ENCODE measurements around the gene ULK1.

Gene ULK1

GRCh38 chr12:131908092-131909080, 14.0 kb downstream of the ULK1 start:
- DNase-seq (ENCODE audit: low spot score) = no peak

- no peak for DNase-seq (ENCODE audit: low spot score)
Observed at GRCh38 chr12:131909081-131909751, 14.8 kb downstream of the ULK1 start.

GRCh38 chr12:131909752-131910219, 15.4 kb downstream of the ULK1 start:
- DNase-seq (ENCODE audit: low spot score) = no peak

DNA sequence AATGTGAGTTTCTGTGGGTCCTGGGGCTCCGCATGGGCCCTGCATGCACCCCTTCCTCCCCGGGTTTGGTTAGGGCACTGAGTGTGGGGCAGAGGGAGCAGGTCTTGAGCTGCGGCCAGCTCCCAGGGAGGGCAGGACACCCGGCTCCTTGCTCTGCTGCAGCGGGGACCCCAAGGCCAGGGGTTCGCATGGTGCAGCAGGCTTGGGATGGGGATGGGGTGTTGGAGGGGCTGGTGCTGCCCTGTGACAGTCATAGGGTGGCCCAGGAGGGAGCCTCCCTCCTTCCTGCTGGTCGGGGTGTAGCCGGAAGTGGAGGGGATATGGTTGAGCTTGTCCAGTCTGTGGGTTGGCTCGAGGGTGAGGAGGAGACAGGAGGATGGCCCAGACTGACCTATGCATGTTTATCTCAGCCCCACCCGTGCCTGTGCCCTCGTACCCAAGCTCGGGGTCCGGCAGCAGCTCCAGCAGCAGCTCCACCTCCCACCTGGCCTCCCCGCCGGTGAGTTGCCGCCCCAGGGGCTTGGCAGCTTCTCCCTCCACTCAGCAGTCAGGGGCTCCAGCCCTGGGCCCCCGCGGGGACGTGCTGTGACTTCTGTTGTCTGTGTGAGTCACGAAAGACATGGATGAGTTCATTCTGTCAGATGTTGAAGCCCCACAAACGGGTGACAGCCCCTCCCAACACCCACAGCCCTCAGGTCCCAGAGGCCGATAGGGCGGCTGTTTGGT, 16.0 kb downstream of the ULK1 start:
- no peak for DNase-seq (ENCODE audit: low spot score)

- no peak for DNase-seq (ENCODE audit: low spot score)
Observed at GRCh38 chr12:131911028-131911650, 16.7 kb downstream of the ULK1 start.

GRCh38 chr12:131911851-131912477, 17.5 kb downstream of the ULK1 start:
- no peak for DNase-seq (ENCODE audit: low spot score)

GRCh38 chr12:131912518-131913274, 18.3 kb downstream of the ULK1 start:
- DNase-seq (ENCODE audit: low spot score) = peak; percentile 53

DNA sequence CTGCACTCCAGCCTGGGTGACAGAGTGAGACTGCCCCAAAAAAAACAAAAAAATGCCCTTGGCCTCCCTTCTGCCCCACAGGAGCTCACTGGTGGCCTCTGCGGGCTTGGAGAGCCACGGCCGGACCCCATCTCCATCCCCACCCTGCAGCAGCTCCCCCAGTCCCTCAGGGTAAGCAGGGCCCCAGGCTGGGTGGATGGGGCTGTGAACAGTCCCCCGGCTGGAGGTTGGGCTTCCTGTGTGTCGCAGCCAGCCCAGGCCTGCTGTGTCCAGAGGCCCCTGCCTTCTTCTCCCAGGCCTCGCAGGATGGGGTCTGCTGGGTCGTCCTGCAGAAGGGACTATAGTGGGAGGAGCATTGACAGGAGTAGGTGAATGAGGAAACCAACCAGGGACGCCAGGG, 19.2 kb downstream of the ULK1 start:
- no peak for DNase-seq (ENCODE audit: low spot score)

GRCh38 chr12:131914179-131914702, 19.8 kb downstream of the ULK1 start:
- no peak for DNase-seq (ENCODE audit: low spot score)

- no peak for DNase-seq (ENCODE audit: low spot score)
Observed at GRCh38 chr12:131915000-131915689, 20.7 kb downstream of the ULK1 start.

- no peak for DNase-seq (ENCODE audit: low spot score)
Observed at GRCh38 chr12:131915823-131916222, 21.4 kb downstream of the ULK1 start.

- no peak for DNase-seq (ENCODE audit: low spot score)
Observed at GRCh38 chr12:131916306-131917138, 22.1 kb downstream of the ULK1 start.

GRCh38 chr12:131917139-131917710, 22.8 kb downstream of the ULK1 start:
- DNase-seq (ENCODE audit: low spot score) = no peak

- DNase-seq (ENCODE audit: low spot score) = no peak
Observed at GRCh38 chr12:131917711-131918306, 23.4 kb downstream of the ULK1 start.

DNA sequence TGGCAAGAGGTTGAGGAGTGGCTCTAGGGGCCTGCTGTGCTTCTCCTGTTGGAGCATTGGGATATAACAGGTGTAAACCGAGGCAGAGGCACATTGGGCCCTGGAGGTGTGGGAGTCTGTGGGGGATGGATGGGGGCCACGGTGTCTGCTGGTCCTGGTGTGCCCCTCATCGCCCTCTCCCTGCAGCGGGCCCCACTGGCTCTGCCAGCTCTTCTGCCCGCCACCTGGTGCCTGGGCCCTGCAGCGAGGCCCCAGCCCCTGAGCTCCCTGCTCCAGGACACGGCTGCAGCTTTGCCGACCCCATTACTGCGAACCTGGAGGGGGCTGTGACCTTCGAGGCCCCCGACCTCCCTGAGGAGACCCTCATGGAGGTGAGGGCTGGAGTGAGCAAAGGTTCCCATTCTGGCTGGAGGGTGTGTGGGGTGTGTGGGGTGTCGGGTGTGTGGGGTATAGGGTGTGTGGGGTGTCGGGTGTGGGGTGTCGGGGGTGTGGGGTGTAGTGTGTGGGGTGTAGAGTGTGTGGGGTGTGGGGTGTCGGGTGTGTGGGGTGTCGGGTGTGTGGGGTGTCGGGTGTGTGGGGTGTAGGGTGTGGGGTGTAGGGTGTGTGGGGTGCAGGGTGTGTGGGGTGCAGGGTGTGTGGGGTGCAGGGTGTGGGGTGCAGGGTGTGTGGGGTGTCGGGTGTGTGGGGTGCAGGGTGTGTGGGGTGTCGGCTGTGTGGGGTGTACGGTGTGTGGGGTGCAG, 24.1 kb downstream of the ULK1 start:
- DNase-seq (ENCODE audit: low spot score) = no peak

- DNase-seq (ENCODE audit: low spot score) = no peak
Observed at GRCh38 chr12:131919051-131919347, 24.6 kb downstream of the ULK1 start.

DNA sequence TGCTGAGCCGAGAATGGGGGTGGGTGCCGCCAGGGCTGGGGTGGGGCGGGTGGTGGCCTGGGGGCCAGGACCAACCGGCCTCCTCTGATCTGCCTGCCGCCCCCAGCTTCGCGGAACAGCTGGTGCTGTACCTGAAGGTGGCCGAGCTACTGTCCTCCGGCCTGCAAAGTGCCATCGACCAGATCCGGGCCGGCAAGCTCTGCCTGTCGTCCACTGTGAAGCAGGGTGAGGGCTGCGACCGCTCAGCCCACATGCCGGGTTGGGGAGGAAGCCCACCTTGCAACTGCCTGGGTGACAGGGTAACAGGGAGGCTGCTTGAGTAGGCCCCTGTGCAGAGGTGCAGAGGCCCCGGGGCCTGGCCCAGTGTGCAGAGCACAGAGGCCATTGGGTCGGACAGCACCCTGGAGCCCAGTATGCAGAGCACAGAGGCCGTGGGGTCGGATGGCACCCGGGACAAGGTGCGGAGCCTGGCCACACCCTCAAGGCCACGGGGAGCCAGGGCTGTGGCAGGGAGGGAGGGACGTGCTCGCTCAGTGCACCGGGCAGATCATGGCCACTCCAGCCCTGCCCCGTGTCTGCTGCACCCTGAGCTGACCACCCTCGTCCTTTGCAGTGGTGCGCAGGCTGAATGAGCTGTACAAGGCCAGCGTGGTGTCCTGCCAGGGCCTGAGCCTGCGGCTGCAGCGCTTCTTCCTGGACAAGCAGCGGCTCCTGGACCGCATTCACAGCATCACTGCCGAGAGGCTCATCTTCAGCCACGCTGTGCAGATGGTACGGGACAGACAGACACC, 25.1 kb downstream of the ULK1 start:
- DNase-seq (ENCODE audit: low spot score) = no peak
